DOHH2 (cell line): ENCODE data around the gene GATA2.

Experiments
- EZH2phosphoT487 ChIP-seq: fragments of 200-600 bp; sonication (generic); IDR thresholded peaks from 2 replicates; pipeline ENCODE4 v1.6.1; 2017; ENCODE audit warnings: borderline replicate concordance, mild to moderate bottlenecking, antibody characterized with exemption, low read length, moderate library complexity, mixed read lengths
- TF ChIP-seq, protein P1 (sequence below): fragments of 200-600 bp; sonication (generic); IDR thresholded peaks from one replicate; pipeline ENCODE4 v1.5.1; 2014; ENCODE audit warnings: antibody characterized with exemption, mild to moderate bottlenecking, low read depth, low read length; ENCODE audit not compliant: poor library complexity, severe bottlenecking

DNA sequence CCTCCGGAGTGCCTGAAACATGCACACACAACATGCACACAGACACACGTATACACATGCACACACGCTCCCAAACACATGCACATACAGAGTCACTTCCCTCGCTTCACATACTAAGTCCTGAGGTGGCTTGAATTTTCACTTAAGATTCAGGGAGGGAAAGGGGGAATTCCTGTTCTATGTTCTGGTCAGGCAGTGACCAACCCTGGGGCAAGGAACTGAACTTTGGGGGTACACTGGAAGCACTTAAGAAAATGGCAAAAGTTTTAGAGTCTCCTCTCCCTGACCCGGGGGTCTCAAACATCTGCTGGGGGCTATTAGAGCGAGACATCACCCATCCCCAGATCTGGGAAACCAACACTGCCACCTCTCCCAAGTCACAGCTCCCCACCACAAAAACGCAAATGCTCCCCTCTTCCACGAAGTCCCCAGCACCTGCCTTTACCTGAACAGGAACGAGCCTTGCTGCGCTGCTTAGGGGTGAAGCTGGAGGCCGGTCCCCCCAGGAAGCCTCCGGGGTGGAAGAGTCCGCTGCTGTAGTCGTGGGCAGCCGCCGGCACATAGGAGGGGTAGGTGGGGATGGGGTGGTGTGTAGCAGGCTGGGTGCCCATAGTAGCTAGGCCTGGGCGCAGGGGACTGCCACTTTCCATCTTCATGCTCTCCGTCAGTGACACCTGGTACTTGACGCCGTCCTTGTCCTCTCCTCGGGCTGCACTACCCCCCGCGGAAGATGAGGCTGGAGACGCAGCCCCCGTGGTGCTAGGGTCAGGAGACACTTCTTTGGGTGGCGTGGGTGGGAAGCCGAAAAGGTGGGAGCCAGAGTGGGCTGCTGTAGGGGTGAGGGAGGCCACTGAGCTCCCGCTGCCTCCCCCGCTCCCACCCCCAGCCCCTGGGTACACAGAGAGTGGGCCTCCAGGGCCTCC is 7.5 kb downstream of the GATA2 start:
- TF ChIP-seq, protein P1, sequence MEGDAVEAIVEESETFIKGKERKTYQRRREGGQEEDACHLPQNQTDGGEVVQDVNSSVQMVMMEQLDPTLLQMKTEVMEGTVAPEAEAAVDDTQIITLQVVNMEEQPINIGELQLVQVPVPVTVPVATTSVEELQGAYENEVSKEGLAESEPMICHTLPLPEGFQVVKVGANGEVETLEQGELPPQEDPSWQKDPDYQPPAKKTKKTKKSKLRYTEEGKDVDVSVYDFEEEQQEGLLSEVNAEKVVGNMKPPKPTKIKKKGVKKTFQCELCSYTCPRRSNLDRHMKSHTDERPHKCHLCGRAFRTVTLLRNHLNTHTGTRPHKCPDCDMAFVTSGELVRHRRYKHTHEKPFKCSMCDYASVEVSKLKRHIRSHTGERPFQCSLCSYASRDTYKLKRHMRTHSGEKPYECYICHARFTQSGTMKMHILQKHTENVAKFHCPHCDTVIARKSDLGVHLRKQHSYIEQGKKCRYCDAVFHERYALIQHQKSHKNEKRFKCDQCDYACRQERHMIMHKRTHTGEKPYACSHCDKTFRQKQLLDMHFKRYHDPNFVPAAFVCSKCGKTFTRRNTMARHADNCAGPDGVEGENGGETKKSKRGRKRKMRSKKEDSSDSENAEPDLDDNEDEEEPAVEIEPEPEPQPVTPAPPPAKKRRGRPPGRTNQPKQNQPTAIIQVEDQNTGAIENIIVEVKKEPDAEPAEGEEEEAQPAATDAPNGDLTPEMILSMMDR: no peak
- no peak for TF ChIP-seq EZH2phosphoT487
